Measurements from ENCODE around the gene ARMC7.
"Not testable (repeated sequence)": the region's sequence is repeated elsewhere in the genome, so short reads cannot be mapped to it uniquely, and the experiment has no call there.

Gene ARMC7

DNA sequence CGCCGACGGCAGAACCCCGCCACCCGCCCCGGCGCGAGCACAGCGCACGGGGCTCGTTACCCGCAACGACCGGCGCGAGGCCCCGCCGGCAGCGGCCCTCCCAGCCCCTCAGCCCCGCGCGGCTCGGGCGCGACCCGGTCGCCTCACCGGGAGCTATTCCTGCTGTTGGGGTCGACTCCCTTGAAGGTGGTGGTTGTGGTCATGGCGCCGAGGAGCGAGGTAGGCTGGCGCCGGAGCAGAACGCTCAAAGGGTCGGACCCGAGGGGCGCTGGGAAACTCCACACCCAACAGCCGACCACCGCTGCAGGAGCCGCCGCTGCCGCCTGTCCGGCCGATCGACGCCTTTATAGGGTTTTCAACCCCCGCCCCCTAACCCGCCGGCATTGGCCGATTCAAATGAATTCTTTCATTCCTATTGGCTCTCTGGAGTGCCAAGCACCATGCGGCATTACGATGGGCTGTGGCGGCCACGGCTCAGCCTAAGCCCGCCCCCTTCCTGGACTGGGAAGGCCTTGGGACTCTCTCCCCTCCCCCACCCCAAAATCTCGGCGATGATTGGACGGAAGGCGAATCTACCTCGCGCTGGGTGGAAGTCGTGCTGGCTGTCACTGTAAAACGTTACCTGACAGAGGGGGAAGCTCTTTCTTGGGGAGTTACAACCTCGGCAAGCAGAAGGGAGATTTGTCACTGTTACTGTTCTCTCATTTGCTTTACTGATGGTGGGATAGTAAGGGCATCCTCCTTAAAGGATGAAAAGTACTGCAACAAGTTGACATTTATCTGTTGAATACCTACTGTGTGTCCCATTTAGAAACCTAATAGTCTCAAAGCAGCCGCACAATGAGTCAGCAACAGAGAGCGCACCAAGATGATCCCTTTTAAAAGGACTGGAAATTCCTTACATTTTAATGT, 44.7 kb downstream of the ARMC7 start, which contains the start of gene JPT1:
JPT1 (minus strand) TSS at position 318 of the 912 bp plus-strand sequence; CDS start at position 203, 115 bp downstream.
- DNase-seq (ENCODE audit: low read depth): peak; percentile 91

DNA sequence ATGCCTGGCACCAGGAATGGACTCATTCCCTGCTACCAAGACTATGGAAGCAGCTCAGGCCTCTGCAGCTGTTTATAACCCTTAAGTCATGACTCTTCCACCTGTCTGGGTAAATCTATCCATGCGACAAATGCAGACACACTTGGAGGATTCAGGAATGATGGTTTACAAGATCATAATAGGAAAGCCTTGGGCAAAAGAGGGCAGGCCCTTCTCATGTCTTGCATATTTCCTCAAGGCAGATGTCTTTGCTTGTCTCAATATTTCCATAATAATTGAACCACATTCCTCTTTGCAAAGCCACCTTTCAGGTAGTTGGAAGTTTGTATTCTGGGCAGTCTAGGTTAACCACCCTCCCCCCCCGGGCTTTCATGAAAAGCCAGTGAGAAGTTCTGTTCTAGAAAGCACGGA, 45.4 kb downstream of the ARMC7 start:
- no peak for DNase-seq (ENCODE audit: low read depth)

DNA sequence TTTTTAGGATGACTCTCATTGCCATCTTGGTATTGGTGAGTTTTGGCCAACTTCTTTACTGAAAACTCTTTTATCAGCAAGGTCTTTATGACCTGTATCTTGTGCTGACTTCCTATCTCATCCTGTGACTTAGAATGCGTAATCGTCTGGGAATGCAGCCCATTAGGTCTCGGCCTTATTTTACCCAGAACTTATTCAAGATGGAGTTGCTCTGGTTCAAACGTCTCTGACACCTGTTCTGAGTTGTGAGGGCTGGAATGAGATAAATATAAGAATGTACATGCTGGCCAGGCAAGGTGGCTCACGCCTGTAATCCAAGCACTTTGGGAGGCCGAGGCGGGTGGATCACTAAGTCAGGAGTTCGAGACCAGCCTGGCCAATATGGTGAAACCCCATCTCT, 48.7 kb downstream of the ARMC7 start:
- not testable (repeated sequence) for DNase-seq (ENCODE audit: low read depth)

DNA sequence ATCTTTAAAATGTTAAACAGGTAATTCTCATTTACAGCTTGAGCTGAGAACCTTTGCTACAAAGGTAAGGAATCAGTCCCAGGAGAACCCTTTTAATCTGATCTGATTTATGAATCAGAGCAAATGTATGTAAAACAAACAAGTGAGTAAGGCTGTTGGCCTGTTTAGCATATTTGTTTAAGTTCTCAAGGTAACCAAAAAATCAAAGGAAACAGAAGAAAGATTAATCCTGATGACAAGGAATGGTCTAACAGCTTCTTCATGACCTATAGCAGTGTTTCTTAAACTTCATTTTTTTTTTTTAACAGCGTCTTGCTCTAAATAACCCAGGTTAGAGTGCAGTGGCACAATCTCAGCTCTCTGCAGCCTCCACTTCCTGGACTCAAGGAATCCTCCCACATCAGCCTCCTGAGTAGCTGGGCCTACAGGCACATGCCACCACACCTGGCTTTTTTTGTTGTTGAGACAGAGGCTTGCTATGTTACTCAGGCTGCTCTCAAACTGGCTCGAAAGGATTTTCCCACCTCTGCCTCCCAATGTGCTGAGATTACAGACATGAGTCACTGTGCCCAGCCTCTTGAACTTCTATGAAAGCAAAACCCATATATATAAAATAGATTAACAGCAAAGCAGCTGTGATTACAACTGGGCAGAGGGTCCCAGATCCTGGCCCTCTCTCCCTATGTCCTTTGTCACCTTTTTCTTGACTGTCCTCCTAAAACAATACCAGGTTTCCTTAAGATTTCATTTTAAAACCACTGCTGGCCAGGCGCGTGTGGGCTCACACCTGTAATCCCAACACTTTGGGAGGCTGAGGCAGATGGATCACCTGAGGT, 49.6 kb downstream of the ARMC7 start:
- DNase-seq (ENCODE audit: low read depth): no peak

DNA sequence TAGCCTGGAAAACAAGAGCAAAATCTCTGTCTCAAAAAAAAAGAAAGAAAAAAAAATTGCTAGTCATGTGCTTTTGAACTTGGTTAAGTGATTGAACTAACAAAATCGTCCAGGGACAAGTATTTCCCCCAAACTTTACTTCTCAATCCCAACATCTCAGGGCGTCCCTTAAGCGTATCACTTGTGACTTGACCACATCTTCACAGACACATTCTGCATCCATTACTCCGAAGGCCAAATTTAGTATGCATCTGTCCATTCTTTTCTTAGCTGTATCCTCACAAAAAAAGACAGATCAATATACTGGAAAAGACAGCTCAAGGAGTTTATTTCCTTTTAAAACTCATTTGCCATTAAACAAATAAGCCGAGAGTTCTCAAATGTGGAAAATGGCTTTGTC, 50.4 kb downstream of the ARMC7 start:
- no peak for DNase-seq (ENCODE audit: low read depth)

DNA sequence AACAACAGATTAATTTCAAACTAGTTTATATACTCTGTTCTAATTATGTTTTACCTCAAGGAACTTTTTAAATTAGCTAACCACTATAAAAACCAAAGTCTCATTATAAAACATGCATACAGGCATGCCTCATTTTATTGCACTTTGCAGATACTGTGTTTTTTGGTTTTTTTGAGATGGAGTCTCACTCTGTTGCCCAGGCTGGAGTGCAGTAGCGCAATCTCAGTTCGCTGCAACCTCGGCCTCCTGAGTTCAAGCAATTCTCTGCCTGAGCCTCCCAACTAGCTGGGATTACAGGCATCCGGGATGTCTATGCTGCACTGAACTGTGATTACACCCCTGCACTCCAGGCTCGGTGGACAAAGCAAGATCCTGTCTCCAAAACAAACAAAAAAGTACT, 53.3 kb downstream of the ARMC7 start:
- DNase-seq (ENCODE audit: low read depth): no peak

DNA sequence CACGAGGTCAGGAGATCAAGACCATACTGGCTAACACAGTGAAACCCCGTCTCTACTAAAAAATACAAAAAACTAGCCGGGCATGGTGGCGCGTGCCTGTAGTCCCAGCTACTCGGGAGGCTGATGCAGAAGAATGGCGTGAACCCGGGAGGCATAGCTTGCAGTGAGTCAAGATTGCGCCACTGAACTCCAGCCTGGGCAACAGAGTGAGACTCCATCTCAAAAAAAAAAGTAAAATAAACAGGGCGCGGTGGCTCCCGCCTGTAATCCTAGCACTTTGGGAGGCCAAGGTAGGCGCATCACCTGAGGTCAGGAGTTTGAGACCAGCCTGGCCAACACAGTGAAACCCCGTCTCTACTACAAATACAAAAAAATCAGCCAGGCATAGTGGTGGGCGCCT, 54.8 kb downstream of the ARMC7 start:
- DNase-seq (ENCODE audit: low read depth): not testable (repeated sequence)

DNA sequence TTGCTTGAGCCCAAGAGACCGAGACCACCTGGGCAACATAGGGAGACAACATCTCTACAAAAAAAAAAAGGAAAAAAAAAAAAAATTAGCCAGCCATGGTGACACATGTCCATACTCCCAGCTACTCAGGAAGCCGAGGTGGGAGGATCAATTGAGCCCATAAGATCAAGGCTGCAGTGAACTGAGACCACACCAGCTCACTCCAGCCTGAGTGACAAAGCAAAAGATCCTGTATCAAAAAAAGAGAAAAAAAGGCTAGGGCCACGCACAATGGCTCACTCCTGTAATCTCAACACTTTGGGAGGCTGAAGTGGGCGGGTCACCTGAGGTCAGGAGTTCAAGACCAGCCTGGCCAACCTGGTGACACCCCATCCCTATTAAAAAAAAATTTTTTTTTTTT, 59.2 kb downstream of the ARMC7 start:
- DNase-seq (ENCODE audit: low read depth): no peak

DNA sequence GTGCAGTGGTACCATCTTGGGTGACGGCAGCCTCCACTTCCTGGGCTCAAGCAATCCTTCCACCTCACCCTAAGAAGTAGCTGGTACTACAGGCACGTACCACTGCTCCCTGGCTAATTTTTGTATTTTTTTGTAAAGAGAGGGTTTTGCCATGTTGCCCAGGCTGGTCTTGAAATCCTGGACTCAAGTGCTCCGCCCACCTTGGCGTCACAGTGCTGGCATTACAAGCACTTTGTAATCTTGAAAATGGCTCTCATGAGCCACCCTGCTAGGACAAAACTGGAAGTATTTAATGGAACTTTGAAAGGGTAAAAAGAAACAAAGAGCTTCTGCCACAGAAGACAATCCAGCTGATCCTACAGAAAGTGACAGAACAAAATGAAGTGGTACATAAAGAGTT, 63.8 kb downstream of the ARMC7 start:
- DNase-seq (ENCODE audit: low read depth): no peak

DNA sequence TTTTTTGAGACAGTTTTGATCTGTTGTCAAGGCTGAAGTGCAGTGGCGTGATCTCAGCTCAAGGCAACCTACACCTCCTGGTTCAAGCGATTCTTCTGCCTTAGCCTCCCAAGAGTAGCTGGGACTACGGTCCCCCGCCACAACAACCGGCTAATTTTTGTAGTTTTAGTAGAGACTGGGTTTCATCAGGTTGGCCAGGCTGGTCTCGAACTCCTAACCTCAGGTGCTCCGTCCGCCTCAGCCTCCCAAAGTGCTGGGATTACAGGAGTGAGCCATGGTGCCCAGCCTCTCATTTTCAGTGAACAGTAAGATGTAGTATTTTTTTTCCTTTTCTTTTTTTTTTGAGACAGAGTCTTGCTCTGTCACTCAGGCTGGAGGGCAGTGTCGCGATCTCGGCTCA, 65.2 kb downstream of the ARMC7 start:
- no peak for DNase-seq (ENCODE audit: low read depth)

DNA sequence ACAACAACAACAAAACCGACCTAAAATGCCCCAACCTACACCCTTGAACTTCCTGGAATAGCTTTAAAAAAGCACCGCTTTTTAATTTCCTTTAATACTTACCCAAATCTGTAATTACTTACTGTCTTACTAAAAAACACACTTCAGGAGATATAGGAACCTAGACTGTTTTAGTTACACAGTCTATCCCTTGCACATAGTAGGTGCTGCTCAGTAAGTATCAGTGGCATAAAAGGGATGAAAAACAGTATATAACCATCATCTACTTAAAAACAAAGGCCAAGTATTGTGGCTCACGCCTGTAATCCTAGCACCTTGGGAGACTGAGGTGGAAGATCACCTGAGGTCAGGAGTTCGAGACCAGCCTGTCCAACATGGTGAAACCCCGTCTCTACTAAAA, 66.9 kb downstream of the ARMC7 start:
- DNase-seq (ENCODE audit: low read depth): no peak

DNA sequence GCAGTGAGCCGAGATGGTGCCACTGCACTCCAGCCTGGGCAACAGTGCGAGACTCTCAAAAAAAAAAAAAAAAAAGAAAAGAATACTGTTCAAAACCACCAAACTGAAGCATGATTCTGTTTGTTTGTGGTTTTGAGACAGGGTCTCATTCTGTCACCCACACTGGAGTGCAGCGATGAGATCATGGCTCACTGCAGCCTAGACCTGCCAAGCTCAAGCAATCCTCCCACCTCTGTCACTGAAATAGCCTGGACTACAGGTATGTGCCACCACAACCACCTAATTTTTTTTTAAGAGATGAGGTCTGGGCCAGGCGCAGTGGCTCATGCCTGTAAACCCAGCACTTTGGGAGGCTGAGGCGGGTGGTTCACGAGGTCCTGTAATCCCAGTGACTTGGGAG, 68.7 kb downstream of the ARMC7 start:
- no peak for DNase-seq (ENCODE audit: low read depth)

Data from stimulated activated CD8-positive, alpha-beta memory T cell treated with anti-CD3 and anti-CD28 coated beads, Interleukin-15, amount 100 ng/mL, for 1 hour (primary cell).